HUDEP-2 (cell line): ENCODE results near the gene CKS2.
A peak's percentile ranks its signal among the peaks of the same experiment; 100 is the strongest.
"Not testable (repeated sequence)": the region's sequence is repeated elsewhere in the genome, so short reads cannot be mapped to it uniquely, and the experiment has no call there.

Source experiments
- DNase-seq, 76 experiments: peaks; one replicate each; lab custom pipeline; 2025; ENCODE audit not compliant: unreplicated experiment in 76 of 76; lab: John Stamatoyannopoulos, UW

The CKS2 gene

GRCh38 chr9:89310475-89311345, at the start of gene CKS2:
Gene CKS2, plus strand, starts transcription at chr9:89311195. Its CDS starts 98 bp downstream, at chr9:89311293.
- peak in 75 of 76 experiments; percentile 83 to 100 (median 99) for DNase-seq

- DNase-seq = no peak
These were observed 37.3 kb upstream of the CKS2 start for GRCh38 chr9:89273528-89274279.

DNA sequence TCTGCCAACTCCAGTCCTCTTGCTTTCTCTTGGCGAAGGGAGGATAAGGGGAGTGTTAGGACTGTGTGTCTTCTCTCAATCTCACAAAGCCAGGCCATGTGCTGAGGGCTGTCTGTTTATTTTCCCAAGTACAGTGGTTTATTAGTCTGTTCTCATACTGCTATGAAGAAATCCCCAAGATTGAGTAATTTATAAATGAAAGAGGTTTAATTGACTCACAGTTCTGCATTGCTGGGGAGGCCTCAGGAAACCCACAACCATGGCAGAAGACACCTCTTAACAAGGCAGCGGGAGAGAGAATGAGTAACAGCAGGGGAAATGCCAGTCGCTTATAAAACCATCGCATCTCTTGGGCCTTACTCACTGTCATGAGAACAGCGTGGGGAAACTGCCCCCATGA, 36.2 kb upstream of the CKS2 start:
- no peak for DNase-seq

DNA sequence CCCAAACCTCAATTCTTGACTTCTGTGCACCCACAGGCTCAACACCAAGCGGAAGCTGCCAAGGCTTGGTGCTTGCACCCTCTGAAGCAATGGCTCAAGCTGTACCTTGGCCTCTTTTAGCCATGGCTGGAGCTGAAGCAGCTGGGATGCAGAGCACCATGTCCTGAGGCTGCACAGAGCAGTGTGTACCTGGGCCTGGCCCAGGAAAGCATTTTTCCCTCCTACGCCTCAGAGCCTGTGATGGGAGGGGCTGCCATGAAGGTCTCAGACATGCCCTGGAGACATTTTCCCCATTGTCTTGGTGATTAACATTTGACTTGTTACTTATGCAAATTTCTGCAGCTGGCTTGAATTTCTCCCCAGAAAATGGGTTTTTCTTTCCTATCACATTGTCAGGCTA, 35.0 kb upstream of the CKS2 start:
- DNase-seq = not testable (repeated sequence)

GRCh38 chr9:89277043-89277442, 34.0 kb upstream of the CKS2 start:
- no peak for DNase-seq

DNA sequence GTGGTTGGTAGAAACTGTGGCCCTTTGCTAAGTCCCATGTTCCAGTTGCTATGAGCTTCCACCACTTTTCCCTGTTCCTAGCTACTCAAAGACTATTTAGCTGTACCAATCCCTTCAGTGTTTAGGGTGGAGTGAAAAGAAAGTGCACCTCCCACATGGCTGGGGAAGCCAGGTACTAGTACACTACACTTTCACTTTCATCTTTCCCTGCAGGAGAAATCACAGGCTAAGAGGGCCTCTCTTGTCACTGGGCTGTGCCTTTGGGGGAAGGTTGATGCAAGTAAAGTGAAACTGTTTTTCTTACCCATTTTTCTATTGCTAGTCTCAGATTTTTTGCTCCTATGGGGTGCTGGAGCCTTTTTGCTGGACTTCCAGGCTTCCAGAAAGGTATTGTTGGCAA, 33.5 kb upstream of the CKS2 start:
- DNase-seq = no peak

- no peak for DNase-seq
These were observed 32.4 kb upstream of the CKS2 start for GRCh38 chr9:89278551-89278950.

- DNase-seq = peak in 23 of 76 experiments; percentile 3 to 54 (median 27)
These were observed 31.8 kb upstream of the CKS2 start for GRCh38 chr9:89278997-89279739.

- no peak for DNase-seq
These were observed 29.9 kb upstream of the CKS2 start for GRCh38 chr9:89281106-89281505.

DNA sequence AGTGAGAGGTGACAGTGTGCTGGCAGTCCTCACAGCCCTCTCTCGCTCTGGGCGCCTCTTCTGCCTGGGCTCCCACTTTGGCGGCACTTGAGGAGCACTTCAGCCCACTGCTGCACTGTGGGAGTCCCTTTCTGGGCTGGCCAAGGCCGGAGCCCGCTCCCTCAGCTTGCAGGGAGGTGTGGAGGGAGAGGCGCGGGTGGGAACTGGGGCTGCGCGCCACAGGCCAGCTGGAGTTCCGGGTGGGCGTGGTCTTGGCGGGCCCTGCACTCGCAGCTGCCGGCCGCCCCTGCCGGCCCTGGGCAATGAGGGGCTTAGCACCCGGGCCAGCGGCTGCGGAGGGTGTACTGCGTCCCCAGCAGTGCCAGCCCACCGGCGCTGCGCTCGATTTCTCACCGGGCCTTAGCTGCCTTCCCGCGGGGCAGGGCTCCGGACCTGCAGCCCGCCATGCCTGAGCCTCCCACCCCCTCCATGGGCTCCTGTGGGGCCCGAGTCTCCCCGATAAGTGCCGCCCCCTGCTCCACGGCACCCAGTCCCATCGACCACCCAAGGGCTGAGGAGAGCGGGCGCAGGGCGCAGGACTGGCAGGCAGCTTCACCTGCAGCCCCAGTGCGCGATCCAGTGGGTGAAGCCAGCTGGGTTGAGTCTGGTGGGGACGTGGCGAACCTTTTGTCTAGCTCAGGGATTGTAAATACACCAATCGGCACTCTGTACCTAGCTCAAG, 28.6 kb upstream of the CKS2 start:
- DNase-seq = peak in 1 of 76 experiments; percentile 18

GRCh38 chr9:89284076-89284475, 26.9 kb upstream of the CKS2 start:
- DNase-seq = no peak

- DNase-seq = no peak
These were observed 19.3 kb upstream of the CKS2 start for GRCh38 chr9:89291741-89292140.

DNA sequence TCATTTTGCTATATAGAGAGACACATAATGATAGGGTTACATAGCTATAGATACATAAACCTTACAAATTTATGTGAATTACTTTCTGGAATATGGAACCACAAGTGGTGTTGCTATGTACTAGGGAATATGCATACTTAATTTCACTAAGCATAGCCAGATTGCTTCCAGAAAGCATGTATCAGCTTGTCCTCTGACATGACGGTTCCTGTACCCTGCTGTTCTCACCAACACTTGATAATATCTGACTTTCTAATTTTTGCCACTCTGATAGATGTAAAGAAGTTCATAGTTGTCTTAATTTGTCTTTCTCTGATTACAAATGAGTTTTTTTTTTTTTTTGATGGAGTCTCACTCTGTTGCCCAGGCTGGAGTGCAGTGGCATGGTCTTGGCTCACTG, 18.0 kb upstream of the CKS2 start:
- no peak for DNase-seq

GRCh38 chr9:89295400-89295799, 15.6 kb upstream of the CKS2 start:
- DNase-seq = peak in 3 of 76 experiments; percentile 21 to 43 (median 39)

DNA sequence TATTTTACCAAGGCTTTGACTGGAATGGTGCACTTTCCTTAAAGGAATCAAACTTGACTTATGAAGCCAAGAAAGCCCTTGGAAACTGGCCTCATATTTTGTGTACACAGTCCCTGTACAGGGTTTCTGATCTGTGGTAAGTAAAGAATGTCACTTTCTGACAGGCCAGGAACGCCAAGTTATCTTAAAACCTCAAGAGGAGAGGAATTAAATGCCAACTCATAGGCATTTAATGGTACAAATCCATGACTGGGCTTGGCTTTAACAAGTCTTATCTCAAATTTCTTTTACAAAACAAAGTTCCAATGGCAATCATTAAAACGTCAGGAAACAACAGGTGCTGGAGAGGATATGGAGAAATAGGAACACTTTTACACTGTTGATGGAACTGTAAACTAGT, 9.0 kb upstream of the CKS2 start:
- DNase-seq = not testable (repeated sequence)

- peak in 32 of 76 experiments; percentile 5 to 71 (median 32) for DNase-seq
These were observed 6.8 kb upstream of the CKS2 start for GRCh38 chr9:89304020-89304833.

GRCh38 chr9:89304834-89305188, 6.2 kb upstream of the CKS2 start:
- no peak for DNase-seq

DNA sequence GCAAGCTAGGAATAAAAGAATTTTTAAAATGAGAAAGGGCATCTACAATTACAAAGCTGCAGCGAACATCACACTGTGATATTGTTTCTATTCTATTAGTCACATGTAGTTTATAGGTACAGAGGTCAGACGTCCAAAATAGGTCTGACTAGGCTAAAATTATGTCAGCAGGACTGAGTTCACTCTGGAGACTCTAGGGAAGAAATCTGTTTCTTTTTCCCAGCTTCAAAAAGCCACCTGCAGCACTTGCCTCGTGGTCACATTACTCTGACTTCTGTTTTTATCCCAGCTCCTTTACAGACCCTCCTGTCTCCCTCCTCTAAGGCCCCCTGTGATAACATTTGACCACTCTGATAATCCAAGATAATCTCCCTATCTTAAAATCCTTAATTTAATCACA, 5.1 kb upstream of the CKS2 start:
- no peak for DNase-seq

DNA sequence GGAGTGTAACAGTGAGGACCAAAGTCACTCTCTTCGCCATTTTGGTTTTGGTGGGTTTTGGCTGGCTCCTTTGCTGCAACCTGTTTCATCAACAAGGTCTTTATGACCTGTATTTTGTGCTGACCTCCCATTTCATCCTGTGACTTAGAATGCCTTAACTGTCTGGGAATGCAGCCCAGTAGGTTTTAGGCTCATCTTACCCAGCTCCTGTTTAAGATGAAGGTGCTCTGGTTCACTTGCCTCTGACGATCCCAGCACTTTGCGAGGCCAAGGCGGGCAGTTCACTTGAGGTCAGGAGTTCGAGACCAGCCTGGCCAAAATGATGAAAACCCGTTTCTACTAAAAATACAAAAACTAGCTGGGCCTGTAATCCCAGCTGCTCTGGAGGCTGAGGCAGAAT, 1.8 kb upstream of the CKS2 start:
- DNase-seq = no peak
